Hepatocyte (in vitro differentiated cells): ENCODE results near the gene ZNF416.

Source experiments
- CTCF ChIP-seq: fragments of 200-600 bp; sonication (generic); IDR thresholded peaks from 2 replicates; pipeline ENCODE4 v1.5.1; 2016; ENCODE audit warnings: antibody characterized with exemption, mild to moderate bottlenecking; ENCODE audit not compliant: poor library complexity
- EZH2 ChIP-seq: fragments of 200-600 bp; sonication (generic); IDR thresholded peaks from 2 replicates; pipeline ENCODE4 v1.6.1; 2016; ENCODE audit warnings: antibody characterized with exemption, mild to moderate bottlenecking, borderline replicate concordance

- TF ChIP-seq CTCF (no peak), EZH2 (no peak)
Observed at GRCh38 chr19:57552432-57552831, 26.3 kb downstream of the ZNF416 start.
